Stomach smooth muscle (tissue), 2 donors: Measurements from ENCODE around the gene SLC6A20.

Experiments used
- H3K27ac ChIP-seq: one replicate; pipeline ENCODE4 v1.7.0; 2013; ENCODE audit warnings: mild to moderate bottlenecking, low read length, inconsistent platforms
- H3K27me3 ChIP-seq, 2 donors: one replicate each; pipeline ENCODE4 v1.7.0; 2013; ENCODE audit warnings: low read length in 2 of 2; ENCODE audit not compliant: insufficient read depth in 2 of 2, control insufficient read depth in 1 of 2
- H3K36me3 ChIP-seq, 2 donors: one replicate each; pipeline ENCODE4 v1.7.0; 2013; ENCODE audit warnings: low read length in 2 of 2; ENCODE audit not compliant: control insufficient read depth in 2 of 2, insufficient read depth in 2 of 2
- H3K4me1 ChIP-seq: one replicate; pipeline ENCODE4 v1.7.0; 2013; ENCODE audit warnings: low read length; ENCODE audit not compliant: control insufficient read depth, insufficient read depth
- H3K4me3 ChIP-seq, 2 donors: one replicate each; pipeline ENCODE4 v1.7.0; 2013; ENCODE audit warnings: low read length in 2 of 2
- H3K9ac ChIP-seq, 2 donors: one replicate each; pipeline ENCODE4 v1.7.0; 2013; ENCODE audit warnings: low read length in 2 of 2, mild to moderate bottlenecking in 1 of 2
- H3K9me3 ChIP-seq, 2 donors: one replicate each; pipeline ENCODE4 v1.7.0; 2013; ENCODE audit warnings: low read length in 2 of 2; ENCODE audit not compliant: control insufficient read depth in 2 of 2
- donor health status: healthy.
- donor health status: Pancreatic carcinoma.

Gene SLC6A20

DNA sequence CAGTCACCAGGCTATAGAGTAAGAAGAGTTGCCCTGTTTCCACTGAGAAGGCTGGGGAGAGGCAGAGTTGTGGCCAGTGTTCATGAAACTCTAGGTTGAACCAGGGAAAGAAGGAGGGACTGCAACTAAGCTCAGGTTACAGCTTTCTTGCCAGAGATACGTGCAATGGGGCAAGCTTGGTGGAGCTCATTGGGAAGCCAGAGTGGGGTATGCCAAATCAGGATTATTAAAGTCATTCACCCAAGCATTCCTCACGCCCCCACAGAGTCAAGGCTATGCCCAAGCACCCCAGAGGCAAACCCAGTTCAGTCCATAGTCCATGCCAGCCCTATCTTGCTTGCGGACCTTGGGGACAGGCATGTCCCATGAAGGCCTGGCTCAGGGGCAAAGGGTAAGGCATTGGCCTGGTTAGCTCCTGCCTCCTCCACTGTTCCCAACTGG lies 17.6 kb downstream of the SLC6A20 start:
- Histone ChIP-seq H3K27ac (no peak overlapping the region), H3K4me3 (no peak overlapping the region), H3K9me3 (no peaks in the 10 kb centered on the region), H3K9ac (no peak overlapping the region), H3K4me1 (no peaks in the 10 kb centered on the region), H3K27me3 (peaks cover 4 to 10% of the 10 kb centered on the region in 2 donors), H3K36me3 (no peaks in the 10 kb centered on the region)

DNA sequence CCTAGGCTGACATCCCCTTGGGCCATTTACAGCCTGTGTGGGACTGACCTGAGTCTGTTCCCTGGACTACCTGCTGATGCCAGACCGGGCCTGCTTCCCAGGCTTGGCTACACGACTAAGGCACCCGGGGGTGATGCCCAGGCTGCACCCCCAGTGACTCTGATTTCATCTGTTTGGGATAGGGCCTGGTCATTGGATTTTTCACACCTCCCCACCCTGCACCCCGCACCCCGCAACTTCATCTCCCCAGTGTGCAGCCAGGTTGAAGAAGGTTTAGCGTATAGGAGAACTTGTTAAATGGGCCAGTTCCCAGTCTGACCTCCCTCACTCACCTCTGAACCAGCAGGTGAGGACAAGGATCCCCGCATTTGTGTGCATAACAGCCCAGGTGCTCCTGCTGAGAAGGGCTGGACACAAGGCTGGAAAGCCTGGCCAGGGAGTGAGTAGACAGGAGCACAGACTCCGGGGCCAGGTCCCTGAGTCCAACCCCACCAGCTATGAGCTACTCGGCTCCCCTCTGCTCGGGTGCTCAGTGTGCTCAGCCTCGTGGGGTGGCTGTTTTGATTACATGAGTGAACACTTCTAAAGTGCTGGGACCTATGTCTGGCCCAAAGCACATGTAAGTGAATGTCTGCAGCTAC lies 18.5 kb downstream of the SLC6A20 start:
- no peak overlapping the region for H3K4me3 ChIP-seq
- no peaks in the 10 kb centered on the region for H3K9me3 ChIP-seq
- peaks cover 4 to 10% of the 10 kb centered on the region in 2 donors for H3K27me3 ChIP-seq
- no peak overlapping the region for H3K27ac ChIP-seq
- no peaks in the 10 kb centered on the region for H3K4me1 ChIP-seq
- no peak overlapping the region for H3K9ac ChIP-seq
- no peaks in the 10 kb centered on the region for H3K36me3 ChIP-seq

DNA sequence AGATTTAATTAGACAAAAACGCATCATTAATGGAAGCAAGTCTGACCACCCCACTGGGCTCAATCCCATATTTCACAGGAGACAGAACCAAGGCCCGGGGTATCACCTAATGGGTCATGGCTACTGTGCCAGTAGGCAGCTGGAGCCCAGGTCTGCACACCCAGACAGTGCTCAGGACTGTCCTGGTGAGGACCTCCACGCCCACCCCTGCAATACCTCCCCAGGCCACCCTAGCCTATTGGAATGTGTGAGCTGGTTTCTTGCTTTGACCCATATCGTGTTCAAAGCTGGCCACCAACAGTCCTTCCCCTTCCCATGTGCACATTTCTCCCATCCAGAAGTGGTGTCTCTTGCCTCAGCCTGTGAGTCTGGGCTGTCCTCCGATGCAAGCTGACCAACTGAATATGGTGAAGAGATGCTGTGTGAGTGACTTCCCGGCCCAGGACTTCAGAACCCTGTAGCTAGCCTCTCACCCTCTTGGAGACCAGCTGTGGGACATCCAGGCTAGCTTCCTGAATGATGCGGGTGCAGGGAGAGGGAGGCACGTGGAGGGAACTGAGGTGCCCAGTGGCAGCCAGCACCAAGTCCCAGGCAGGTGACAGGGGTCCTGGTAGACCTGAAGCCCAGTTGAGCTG lies 19.1 kb downstream of the SLC6A20 start:
- no peak overlapping the region for H3K9ac ChIP-seq
- peaks cover 4 to 10% of the 10 kb centered on the region in 2 donors for H3K27me3 ChIP-seq
- H3K4me1 ChIP-seq, result no peaks in the 10 kb centered on the region
- H3K9me3 ChIP-seq, result no peaks in the 10 kb centered on the region
- no peak overlapping the region for H3K27ac ChIP-seq
- no peaks in the 10 kb centered on the region for H3K36me3 ChIP-seq
- H3K4me3 ChIP-seq, result no peak overlapping the region

DNA sequence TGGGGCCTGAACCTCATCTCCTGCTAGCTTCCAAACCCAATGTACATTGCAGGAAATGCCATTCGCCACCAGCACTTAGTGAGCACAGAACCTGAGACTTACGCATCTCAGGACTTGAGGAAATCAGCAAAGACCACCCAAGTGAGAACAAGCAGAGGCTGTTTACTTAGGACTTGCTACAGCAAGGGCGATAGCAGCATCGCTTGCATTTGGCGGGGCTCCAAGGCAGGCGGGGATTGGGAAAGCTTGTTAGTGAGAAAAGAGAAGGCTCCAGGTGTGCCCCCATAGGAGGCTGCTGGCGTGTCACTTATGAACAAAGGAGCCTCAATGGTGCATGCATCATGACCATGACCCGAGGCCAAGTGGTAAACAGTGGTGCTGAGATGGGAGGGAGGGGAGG lies 19.7 kb downstream of the SLC6A20 start:
- Histone ChIP-seq H3K4me3 (no peak overlapping the region), H3K9ac (no peak overlapping the region), H3K27ac (no peak overlapping the region), H3K4me1 (no peaks in the 10 kb centered on the region), H3K36me3 (no peaks in the 10 kb centered on the region), H3K9me3 (no peaks in the 10 kb centered on the region), H3K27me3 (peaks cover 4 to 10% of the 10 kb centered on the region in 2 donors)

DNA sequence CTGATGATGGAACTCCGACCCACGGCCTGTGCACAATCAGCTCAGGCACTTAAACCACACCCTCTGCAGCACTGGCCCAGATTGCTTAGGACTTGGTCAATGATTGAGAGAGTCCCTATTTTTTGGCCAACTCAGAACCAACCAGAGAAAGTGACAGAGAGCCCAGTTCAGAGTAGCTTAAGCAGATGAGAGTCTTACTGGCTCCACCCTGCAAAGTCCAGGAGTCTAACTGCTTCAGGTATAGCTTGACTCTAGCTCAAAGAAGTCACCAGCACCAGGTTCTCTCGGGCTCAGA lies 20.1 kb downstream of the SLC6A20 start:
- no peaks in the 10 kb centered on the region for H3K36me3 ChIP-seq
- H3K9me3 ChIP-seq, result no peaks in the 10 kb centered on the region
- H3K4me1 ChIP-seq, result no peaks in the 10 kb centered on the region
- no peak overlapping the region for H3K27ac ChIP-seq
- no peak overlapping the region for H3K4me3 ChIP-seq
- no peak overlapping the region for H3K9ac ChIP-seq
- H3K27me3 ChIP-seq, result peaks cover 4 to 10% of the 10 kb centered on the region in 2 donors

DNA sequence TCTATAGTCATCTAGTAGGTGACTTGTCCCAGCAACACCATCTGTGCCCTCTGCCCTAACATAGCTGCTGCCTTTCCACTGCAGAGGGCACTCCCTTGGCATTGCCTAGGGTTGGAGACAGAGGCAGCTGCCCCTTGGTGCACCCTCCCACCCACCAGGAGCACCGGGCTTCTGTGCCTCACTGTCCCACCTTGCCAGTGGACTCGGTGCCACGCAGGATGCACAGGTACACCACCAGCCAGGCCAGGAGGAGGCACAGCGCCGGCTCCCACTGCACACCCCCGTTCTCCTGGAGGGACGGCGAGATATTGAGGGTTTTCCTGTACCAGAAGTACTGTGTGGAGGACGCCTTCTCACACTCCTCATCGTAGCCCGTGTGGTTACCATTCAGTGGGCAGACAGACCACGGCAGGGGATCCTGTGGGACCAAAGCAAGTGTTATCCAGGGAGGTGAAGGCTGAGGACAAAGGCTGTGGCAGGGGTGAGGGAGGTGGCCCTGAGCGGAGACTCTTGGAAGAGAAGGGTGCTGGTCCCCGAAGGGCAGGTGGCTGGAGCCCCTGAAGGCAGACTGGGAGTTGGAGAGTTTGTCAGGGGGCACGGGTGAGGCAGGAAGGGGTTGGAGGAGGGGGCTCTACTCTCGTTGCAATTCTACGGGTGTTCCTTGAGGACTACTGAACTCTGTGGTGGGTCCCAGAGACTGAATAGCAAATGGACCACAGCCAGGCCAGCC lies 20.6 kb downstream of the SLC6A20 start:
- no peak overlapping the region for H3K9ac ChIP-seq
- H3K27me3 ChIP-seq, result peaks cover 4 to 10% of the 10 kb centered on the region in 2 donors
- H3K4me3 ChIP-seq, result no peak overlapping the region
- H3K27ac ChIP-seq, result no peak overlapping the region
- no peaks in the 10 kb centered on the region for H3K9me3 ChIP-seq
- no peaks in the 10 kb centered on the region for H3K36me3 ChIP-seq
- no peaks in the 10 kb centered on the region for H3K4me1 ChIP-seq

DNA sequence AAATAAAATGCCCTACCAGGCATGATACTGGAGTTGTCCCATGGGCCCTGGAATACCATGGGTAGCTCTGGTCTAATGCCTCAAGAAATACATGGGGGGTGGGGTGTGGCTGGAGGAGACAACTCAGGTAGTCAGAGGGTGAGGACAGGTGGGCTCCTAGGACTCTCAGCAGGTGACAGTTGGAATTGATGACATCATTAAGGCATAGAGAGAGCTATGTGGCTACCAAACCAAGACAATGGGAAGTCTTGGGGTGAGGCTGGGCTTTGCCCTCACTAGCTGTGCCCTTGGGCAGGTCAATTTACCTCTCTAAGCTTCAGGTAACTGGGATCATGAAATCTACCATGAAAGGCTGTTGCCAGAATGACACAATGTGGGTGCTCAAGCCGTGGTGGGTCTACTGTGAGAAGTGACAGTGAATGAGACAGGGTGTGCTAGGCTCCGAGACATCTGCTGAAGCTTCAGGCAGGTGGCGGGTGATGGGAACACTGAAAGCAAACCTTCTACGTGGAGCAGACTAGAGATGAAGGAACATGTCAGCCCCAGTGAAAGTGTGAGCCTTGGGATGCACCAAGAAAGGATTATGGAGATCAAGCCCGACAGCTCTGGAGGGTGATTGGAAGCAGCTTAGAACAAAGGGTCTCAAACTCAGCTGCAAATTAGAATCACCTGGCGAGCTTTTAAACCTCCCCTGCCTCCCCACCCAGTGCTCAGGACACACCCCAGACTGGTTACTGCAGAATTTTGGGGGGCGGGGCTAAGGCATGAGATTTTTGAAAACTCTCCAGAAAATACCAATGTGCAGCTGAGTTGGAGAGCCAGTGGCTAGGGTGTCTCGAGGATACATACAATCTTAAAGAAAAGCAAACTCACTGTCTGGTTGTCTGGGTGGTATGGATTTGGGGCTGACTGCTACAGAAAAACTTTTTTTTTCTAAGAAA lies 21.5 kb downstream of the SLC6A20 start:
- Histone ChIP-seq H3K27ac (no peak overlapping the region), H3K9ac (no peak overlapping the region), H3K4me3 (no peak overlapping the region), H3K36me3 (no peaks in the 10 kb centered on the region), H3K27me3 (peaks cover 4 to 10% of the 10 kb centered on the region in 2 donors), H3K4me1 (no peaks in the 10 kb centered on the region), H3K9me3 (no peaks in the 10 kb centered on the region)

DNA sequence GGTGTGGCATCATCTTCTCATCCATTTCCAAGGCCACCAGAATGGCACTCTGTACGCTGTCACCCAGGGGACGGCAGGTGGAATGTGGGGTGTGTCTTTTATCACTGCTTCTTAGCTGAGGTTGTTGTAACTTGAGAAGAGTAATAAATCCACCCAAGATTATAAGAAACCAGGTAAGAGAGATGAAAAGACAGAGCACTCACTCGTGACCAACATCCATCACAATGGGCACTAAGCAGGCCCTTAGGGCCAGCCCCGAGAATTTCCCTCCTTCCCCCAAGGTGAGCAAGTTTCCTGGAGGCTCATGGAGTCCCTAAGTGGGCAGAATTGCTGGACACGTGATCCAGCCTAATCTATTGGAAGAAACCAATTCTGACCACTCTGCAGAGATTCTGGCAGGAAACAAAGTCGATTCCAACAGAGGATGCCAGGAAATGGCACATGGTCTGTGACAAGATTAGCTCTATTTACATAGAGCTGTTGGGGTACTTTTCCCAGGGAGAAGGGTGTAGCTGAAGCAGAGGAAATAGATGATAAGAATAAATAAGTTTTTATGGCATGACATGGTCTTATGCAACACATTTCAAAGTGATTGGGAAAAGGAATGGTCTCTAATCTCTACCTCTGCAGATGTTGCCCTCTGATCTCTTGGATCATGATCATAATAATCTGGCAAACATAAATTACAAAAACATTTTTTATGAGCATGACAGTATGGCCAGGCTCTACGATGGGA lies 22.5 kb downstream of the SLC6A20 start:
- Histone ChIP-seq H3K9me3 (no peaks in the 10 kb centered on the region), H3K9ac (no peak overlapping the region), H3K27ac (no peak overlapping the region), H3K4me1 (no peaks in the 10 kb centered on the region), H3K36me3 (no peaks in the 10 kb centered on the region), H3K4me3 (no peak overlapping the region), H3K27me3 (peaks cover 4 to 10% of the 10 kb centered on the region in 2 donors)

DNA sequence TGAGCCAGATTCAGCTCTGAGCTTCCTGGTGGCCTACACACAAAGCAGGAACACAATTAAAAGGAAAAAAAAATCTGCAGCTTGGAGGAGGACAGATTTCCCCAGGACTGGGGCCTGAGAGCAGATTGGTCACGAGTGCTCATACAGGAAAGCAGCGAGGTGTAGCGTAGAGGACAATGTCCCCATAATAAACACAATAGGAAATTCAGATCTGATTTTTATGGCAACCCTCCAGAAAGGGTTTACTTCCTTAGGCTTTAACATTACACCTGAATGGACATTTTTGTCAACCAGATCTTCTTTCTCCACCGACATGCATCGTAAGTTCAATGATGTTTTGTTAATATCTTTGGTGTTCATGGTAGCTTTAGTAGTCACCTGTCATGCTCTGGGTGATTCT lies 23.3 kb downstream of the SLC6A20 start:
- no peak overlapping the region for H3K9ac ChIP-seq
- H3K4me1 ChIP-seq, result no peaks in the 10 kb centered on the region
- H3K36me3 ChIP-seq, result no peaks in the 10 kb centered on the region
- peaks cover 4 to 10% of the 10 kb centered on the region in 2 donors for H3K27me3 ChIP-seq
- no peaks in the 10 kb centered on the region for H3K9me3 ChIP-seq
- H3K27ac ChIP-seq, result no peak overlapping the region
- no peak overlapping the region for H3K4me3 ChIP-seq
